ENCODE results near the gene TXNDC17.

DNA sequence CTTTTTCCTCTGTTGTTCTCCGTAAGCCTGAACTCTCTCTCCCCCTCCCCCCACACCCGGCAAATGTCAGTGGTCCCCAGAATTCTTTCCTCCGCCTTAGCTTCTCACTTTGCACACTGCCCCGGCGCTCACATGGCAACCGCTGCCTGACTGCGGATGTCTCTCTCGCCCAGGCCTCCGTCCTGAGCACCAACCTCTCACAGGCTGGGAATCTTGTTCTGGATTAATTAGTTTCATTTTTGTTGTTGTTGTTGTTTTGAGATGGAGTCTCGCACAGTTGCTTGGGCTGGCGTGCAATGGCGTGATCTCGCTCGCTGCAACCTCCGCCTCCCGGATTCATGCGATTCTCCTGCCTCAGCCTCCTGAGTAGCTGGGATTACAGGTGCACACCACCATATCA, 27.4 kb downstream of the TXNDC17 start:
- TF ChIP-seq, protein P1, sequence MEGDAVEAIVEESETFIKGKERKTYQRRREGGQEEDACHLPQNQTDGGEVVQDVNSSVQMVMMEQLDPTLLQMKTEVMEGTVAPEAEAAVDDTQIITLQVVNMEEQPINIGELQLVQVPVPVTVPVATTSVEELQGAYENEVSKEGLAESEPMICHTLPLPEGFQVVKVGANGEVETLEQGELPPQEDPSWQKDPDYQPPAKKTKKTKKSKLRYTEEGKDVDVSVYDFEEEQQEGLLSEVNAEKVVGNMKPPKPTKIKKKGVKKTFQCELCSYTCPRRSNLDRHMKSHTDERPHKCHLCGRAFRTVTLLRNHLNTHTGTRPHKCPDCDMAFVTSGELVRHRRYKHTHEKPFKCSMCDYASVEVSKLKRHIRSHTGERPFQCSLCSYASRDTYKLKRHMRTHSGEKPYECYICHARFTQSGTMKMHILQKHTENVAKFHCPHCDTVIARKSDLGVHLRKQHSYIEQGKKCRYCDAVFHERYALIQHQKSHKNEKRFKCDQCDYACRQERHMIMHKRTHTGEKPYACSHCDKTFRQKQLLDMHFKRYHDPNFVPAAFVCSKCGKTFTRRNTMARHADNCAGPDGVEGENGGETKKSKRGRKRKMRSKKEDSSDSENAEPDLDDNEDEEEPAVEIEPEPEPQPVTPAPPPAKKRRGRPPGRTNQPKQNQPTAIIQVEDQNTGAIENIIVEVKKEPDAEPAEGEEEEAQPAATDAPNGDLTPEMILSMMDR (IDR thresholded peaks at IDR 0.05; ENCODE audit: control extremely low read depth in 1 of 3, insufficient read depth in 1 of 3, low read depth in 1 of 3, low read length in 3 of 3): no peak
- TF ChIP-seq GABPA (IDR thresholded peaks at IDR 0.05; ENCODE audit: borderline replicate concordance, insufficient read depth, low read length) (no peak), RAD21 (IDR thresholded peaks at IDR 0.05 in 1 of 2, conservative IDR thresholded peaks at IDR 0.05 in 1 of 2; ENCODE audit: low read depth in 2 of 2, low read length in 2 of 2) (no peak), EP300 (IDR thresholded peaks at IDR 0.05; ENCODE audit: borderline replicate concordance in 1 of 2, low read depth in 2 of 2, low read length in 2 of 2) (no peak), POLR2A (IDR thresholded peaks at IDR 0.05; ENCODE audit: control extremely low read depth in 1 of 2, low read depth in 2 of 2, low read length in 2 of 2) (no peak), PHF8 (conservative IDR thresholded peaks at IDR 0.05; ENCODE audit: low read depth, low read length) (no peak)
